Dermis blood vessel endothelial cell (primary cell): ENCODE data around the gene CDCA3. TPM values are rescaled to one million over a fixed set of nuclear protein-coding genes. Genes with fewer than 3 reads are reported as not detected.
A peak's percentile ranks its signal among the peaks of the same experiment; 100 is the strongest.
"Not testable (repeated sequence)": the region's sequence is repeated elsewhere in the genome, so short reads cannot be mapped to it uniquely, and the experiment has no call there.

Experiments used
- DNase-seq: peaks from one replicate; pipeline ENCODE4 v3.0.0; 2010
- total RNA-seq: library from RNA; depleted of rRNA; stranded (reverse); fragments of >200 nt; gene quantifications from 2 replicates; pipeline ENCODE4 v1.2.3, GENCODE V29; 2014

CDCA3 gene
- 5.6 and 24.0 TPM in 2 replicates for total RNA-seq

- DNase-seq: peak; percentile 99
These were observed at the start of gene CDCA3 for GRCh38 chr12:6851153-6851920. TSS of gene CDCA3 (minus strand) at chr12:6851286. CDS start at chr12:6850952, 334 bp downstream.

GRCh38 chr12:6899837-6900519, 48.9 kb upstream of the CDCA3 start:
- peak; percentile 88 for DNase-seq

GRCh38 chr12:6899427-6899826, 48.3 kb upstream of the CDCA3 start:
- DNase-seq: no peak

- DNase-seq: no peak
These were observed 45.9 kb upstream of the CDCA3 start for GRCh38 chr12:6896846-6897435.

- DNase-seq: no peak
These were observed 43.2 kb upstream of the CDCA3 start for GRCh38 chr12:6894321-6894720.

GRCh38 chr12:6892683-6893082, 41.6 kb upstream of the CDCA3 start:
- DNase-seq: not testable (repeated sequence)

GRCh38 chr12:6891646-6892001, 40.5 kb upstream of the CDCA3 start:
- DNase-seq: no peak

- DNase-seq: peak; percentile 99
These were observed 39.9 kb upstream of the CDCA3 start for GRCh38 chr12:6890789-6891645.

GRCh38 chr12:6889775-6890573, 38.9 kb upstream of the CDCA3 start:
- DNase-seq: not testable (repeated sequence)

GRCh38 chr12:6888794-6889193, 37.7 kb upstream of the CDCA3 start:
- DNase-seq: not testable (repeated sequence)

GRCh38 chr12:6888360-6888759, 37.3 kb upstream of the CDCA3 start:
- no peak for DNase-seq

- no peak for DNase-seq
These were observed 36.4 kb upstream of the CDCA3 start for GRCh38 chr12:6887460-6887859.

- not testable (repeated sequence) for DNase-seq
These were observed 35.3 kb upstream of the CDCA3 start for GRCh38 chr12:6886206-6886999.

- no peak for DNase-seq
These were observed 33.5 kb upstream of the CDCA3 start for GRCh38 chr12:6884539-6884938.

- DNase-seq: no peak
These were observed 32.6 kb upstream of the CDCA3 start for GRCh38 chr12:6883683-6884082.

- no peak for DNase-seq
These were observed 32.2 kb upstream of the CDCA3 start for GRCh38 chr12:6883252-6883651.

- DNase-seq: not testable (repeated sequence)
These were observed 28.7 kb upstream of the CDCA3 start for GRCh38 chr12:6879824-6880223.

- not testable (repeated sequence) for DNase-seq
These were observed 22.9 kb upstream of the CDCA3 start for GRCh38 chr12:6874015-6874368.

GRCh38 chr12:6873094-6874014, 22.3 kb upstream of the CDCA3 start, which contains the start of gene SPSB2:
TSS of gene SPSB2 (minus strand) at chr12:6873303. CDS start at chr12:6872901, 402 bp downstream.
- peak; percentile 96 for DNase-seq
